HG02571 (cell line): ENCODE data around the gene RANBP2.
"Not testable (repeated sequence)": the region's sequence is repeated elsewhere in the genome, so short reads cannot be mapped to it uniquely, and the experiment has no call there.

ENCODE experiments used
- ATAC-seq: cut with Tn5 transposase; IDR thresholded peaks from one replicate; pipeline ENCODE4 v1.9.1; 2021; ENCODE audit warnings: mild to moderate bottlenecking, moderate library complexity; ENCODE audit not compliant: unreplicated experiment

The RANBP2 gene

DNA sequence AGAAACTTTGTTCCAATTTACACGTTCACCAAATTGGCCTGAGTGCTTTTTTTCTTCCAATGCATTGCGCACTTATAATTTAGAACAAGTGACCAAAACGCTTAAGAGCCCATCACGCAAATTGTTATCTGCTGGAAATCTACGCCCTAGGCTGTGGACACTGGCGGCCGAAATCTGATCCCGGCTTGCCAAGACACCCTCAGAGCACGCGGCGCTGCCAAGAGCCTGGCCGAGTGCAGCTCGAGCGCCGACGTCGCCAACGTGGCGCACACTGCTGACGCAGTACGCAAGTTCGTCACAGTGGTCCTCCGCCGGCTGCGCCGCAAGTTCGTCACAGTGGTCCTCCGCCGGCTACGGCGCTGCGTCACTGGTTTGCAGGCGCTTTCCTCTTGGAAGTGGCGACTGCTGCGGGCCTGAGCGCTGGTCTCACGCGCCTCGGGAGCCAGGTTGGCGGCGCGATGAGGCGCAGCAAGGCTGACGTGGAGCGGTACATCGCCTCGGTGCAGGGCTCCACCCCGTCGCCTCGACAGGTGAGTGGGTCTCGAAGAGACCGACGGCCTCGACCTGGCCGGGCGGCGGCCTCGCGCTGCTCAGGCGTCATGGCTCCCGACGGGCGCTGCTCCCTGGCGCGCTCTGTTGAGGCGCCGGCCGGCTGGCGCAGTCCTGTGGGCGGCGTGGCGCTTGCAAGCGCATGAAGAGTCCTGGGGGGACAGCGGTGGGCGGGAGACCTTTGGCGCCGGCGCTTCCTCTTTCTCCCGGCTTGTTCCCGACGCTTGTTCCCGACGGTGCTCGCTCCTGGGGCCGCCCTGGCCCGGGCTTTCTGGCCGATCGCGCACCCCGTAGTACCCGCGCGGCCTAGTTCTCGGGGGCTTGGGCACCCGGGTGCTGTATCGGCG, at the start of gene RANBP2:
RANBP2 (plus strand) TSS at position 334 of the 896 bp plus-strand sequence; CDS start at position 459, 125 bp downstream.
- peak; percentile 98 for ATAC-seq

DNA sequence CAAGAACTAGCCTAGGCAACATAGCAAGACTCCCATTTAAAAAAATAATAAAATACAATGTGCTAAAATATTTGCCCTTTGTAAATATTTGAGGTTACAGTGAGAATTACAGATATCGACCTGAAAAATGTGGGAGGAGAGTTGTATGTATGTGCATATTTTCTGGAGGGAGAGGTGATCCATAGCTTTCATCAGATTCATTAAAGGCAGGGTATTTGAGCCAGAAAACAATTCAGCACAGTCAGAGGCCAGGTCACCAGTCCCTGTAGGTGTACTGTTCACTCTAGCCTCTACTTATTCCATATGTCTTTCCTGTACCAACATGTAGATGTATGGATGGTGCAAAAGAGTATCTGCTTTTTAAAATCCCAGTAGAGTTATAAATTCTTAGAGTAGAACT, 49.0 kb upstream of the RANBP2 start:
- not testable (repeated sequence) for ATAC-seq

DNA sequence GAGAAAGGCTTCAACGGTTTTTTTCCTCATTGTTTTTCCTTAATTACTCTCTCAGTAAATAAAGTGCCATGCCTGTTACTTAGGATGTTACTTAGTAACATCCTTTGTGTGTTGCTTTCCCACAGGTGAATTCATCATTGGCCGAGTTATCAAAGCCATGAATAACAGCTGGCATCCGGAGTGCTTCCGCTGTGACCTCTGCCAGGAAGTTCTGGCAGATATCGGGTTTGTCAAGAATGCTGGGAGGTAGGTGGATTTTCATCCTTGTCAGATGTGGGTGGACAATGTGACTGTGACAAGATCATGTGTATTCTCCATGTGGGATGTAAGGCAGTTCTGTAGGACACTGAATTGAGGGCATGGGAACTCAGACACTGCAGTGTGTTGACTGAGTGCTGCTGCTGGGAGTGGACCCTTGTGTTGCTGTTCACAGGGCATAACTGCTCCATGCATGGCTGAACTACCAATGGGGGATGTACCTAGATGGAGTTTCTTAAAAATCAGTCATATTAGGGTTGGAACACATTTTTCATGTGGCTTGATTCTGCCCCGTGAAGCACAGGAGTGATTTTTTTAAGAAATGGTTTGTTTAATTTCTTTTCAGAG, 47.0 kb upstream of the RANBP2 start:
- not testable (repeated sequence) for ATAC-seq

DNA sequence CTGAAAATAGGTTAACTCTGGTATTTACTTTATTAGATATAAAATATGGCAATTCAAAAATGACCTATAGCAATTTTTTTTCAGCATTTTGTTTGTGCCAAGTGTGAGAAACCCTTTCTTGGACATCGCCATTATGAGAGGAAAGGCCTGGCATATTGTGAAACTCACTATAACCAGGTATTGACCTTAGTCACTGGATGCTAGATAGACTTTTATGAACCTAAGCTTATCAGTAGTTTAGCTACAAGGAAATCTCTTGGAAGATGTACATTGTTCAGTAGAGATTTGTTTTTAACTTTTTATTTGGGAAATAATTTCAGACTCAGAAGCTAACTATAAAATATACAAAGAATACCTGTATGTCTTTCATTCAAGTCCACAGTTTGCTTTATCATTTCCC, 42.8 kb upstream of the RANBP2 start:
- not testable (repeated sequence) for ATAC-seq

DNA sequence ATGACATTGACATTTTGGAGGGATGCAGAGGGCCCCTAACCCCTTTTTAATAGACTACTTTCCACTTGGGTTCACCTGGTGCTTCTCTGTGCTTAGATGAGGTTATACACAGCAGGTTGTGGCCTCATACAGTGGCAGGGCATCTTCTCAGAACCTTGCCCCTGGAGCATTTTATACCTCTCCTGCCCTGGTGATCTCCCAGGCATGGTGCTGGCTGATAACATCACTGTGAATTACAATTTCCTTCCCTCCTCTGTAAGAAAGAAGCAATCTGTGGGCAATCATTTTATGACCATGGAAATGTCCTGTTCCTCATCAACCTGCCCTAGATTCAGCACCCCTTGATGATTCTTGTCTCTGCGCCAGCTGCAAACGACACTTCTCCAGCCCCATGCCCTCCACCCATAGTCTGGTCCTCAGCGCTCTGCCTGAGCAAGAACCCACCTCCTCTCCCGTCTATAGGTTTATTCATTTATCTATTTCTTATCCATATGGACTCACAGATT, 42.0 kb upstream of the RANBP2 start:
- not testable (repeated sequence) for ATAC-seq

DNA sequence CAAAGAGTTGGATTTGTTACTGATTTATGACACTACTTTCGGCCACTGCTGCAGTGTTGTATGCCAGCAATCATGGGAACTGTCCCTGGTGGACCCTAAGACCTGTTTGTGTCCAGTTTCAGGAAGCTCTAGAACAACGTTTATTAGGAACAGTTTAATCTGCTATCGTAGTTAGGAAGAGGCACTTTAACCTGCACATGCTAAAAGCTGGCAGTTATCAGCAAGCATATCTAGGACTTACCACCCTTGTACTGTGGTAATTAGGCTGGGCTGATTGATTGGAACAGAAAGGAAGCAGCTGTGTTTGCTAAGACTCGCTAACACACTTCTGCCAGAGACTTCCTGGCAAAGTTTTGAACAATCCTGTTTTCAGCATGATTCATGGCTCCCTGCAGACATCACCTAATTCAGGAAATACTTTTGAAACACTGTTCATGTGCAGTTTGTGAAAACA, 41.1 kb upstream of the RANBP2 start:
- ATAC-seq: not testable (repeated sequence)

DNA sequence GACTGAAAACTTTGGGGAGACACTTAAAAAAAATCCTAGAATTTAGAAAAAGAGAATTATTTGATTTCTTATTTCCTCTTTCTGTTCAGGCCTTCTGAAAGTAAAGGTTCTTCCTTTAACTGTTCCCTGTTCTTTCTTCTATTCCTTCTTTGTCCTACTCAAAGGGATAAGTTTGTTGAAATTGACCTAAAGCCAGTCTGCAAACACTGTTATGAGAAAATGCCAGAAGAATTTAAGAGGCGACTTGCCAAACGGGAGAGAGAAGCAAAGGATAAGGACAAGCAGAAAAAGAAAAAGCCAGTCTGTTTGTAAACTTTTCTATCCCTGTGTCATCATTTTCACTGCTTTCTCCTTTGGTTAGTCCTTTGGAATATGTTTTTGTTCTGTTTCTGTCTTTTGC, 38.5 kb upstream of the RANBP2 start:
- ATAC-seq: not testable (repeated sequence)

DNA sequence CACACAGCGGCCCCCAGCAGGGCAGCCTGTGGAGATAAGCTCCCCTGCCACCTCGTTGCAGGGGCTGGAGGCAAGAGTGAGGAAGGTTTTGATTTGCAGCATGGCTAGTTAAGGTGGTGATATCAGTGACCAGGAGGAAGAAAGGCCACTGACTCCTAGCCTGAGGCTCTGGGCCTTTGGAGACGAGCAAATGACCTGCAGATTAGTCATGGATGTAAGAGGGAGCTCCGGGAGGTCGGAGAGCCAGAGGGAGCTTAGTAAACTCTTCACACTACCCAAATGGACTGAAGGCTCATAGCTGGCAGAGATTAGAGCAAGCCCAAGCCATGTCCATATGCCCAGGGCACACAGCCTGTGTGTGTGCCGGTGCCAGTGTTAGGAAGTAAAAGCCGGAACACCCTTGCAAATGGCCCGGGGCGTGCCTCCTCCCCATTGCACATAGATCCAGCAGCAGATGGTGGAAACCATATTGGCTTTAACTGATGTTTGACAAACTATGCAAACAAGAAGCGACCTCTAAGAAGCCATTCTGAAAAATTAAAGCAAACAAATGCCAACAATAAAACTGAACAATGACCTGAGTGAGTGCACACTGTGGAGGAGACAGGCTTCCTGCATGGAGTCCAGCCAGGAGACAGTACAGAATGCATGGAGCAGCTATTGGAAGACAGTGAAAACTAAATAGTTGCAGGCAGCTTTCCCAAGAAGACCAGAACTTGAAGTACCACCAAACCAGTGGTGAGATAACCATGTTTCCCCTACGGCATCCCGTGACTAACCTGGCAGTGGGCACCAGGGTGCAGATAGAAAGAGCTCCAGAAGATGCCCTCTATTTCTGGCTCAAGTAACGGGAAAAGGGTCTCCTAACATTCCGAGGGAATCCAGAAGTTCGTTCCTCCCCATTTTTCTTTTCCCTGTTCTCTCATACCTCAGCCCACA, 30.2 kb upstream of the RANBP2 start:
- ATAC-seq: not testable (repeated sequence)

DNA sequence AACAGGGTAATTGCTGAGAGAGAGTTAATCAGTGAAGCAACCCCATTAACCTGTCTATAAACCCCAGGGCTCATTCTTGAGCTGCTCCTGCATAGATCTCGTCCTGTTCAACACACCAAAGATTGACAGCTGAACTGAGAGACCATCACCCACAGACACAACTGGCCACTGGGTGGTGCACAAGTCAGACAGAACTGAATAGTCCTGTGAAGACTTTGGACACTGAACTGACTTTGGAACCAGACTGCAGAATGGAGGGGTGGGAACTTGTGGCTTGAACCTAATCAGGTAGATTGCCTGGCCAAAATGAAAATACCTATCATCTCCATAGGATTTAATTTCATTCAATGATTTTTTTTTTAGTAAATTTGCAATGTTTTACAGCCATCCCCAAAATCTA, 29.3 kb upstream of the RANBP2 start:
- not testable (repeated sequence) for ATAC-seq

DNA sequence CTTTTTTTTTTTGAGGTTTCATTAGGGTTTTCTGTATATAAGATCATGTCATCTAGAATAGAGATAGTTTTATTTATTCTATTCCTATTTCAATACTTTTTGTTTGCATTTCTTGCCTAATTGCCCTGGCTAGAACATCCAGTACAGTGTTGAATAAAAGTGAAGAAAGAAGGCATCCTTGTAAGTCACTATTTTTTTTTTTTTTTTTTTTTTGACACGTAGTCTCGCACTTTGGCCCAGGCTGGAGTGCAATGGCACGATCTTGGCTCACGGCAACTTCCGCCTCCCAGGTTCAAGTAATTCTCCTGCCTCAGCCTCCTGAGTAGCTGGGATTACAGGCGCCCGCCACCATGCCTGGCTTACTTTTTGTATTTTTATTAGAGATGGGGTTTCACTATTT, 27.8 kb upstream of the RANBP2 start:
- no peak for ATAC-seq

DNA sequence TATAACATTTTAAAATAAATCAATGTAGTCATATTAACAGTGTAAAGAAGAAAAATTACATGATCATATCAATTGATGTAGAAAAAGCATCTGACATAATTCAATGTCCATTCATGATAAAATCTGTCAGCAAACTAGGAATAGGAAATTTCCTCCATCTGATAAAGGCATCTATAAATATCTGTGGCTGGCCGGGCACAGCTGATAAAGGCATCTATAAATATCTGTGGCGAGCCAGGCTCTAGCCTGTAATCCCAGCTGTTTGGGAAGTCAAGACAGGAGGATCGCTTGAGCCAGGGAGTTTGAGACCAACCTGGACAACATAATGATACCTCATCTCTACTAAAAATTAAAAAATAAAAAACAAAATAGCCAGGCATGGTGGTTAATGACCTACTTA, 18.1 kb upstream of the RANBP2 start:
- ATAC-seq: no peak

DNA sequence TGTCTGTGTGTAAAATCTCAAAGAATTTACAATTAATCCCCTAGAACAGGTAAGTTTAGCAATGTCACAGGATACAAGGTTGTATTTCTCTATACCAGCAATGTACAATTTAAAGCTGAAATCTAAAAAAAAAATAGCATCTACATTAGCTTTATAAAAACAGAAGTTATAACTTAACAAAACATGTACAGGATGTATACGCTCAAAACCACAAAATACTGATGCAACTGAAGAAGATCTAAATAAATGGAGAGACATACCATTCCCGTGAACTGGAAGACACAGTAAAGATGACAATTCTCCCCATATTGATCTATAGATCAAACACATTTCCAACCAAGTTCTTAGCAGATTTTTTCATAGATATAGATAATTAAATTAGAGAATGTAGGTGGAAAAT, 17.5 kb upstream of the RANBP2 start:
- no peak for ATAC-seq

DNA sequence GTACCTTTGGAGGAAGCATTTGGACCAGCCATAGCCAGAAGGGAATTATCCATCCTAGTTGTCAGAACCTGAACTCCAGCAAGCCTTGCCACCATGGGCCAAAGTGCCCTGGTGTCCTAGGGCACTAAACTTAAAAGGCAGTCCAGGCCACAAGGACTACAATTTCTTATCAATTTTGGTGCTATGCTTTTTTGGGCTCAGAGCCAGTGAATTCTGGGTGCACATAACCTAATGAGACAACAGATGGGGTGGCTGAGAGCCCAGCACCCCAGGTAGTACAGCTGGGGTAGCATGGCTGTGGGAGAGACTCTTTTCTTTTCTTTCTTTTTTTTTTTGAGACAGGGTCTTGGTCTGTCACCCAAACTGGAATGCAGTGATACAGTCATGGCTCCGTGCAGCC, 14.4 kb upstream of the RANBP2 start:
- ATAC-seq: no peak

DNA sequence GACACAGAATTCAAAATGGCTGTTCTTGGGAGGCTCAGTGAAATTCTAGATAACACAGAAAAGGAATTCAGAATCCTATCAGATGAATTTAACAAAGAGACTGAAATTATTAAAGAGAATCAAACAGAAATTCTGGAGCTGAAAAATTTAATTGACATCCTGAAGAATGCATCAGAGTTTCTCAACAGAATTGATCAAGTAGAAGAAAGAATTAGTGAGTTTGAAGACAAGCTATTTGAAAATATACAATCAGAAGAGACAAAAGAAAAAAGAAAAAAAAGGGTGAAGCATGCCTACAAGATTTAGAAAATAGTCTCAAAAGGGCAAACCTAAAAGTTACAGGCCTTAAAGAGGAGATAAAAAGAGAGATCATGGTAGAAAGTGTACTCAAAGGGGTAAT, 12.0 kb upstream of the RANBP2 start:
- no peak for ATAC-seq

DNA sequence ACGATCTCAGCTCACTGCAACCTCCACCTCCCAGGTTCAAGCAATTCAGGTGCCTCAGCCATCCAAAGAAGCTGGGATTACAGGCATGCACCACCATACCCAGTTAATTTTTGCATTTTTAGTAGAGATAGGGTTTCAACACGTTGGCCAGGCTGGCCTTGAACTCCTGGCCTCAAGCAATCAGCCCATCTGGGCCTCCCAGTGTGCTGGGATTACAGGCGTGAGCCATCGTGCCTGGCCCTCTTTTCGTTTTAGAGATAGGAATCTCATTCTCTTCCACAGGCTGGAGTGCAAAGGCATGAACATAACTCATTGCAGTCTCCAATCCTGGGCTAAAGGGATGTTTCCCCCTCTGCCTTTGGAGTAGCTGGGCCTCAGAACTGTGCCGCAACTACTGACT, 2.3 kb upstream of the RANBP2 start:
- not testable (repeated sequence) for ATAC-seq

DNA sequence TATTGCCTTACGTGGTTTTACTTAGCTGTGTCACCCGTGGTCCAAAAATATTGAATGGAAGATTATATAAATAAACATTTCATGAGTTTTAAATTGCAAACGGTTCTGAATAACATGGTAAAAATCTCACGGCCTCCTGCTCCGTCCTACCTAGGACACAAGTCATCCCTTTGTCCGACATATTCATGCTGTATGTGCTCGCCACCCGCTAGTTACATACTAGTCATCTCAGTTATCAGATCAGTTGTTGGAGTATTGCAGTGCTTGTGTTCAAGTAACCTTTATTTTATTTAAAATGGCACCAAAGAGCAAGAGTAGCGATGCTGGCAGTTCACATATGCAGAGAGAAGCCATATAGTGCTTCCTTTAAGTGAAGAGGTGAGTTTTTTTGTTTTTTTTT, 6.8 kb downstream of the RANBP2 start:
- not testable (repeated sequence) for ATAC-seq

DNA sequence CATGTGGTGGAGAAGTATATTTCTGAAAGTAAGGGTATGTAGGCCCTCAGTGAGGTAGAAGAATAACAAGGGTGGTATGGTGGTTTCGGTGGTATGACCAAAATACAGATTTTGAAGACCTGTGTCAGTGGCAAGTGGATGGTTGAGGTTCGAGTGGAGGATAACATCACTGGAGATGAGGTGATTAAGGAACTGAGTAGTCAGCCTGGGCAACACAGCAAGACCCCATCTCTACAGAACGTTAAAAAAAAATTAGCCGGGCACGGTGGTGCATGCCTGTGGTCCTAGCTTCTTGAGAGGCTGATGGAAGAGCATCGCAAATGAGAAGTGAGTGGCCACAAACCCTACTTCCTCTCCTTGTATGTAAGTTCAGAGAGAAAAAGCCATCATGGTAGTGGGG, 15.4 kb downstream of the RANBP2 start:
- not testable (repeated sequence) for ATAC-seq

DNA sequence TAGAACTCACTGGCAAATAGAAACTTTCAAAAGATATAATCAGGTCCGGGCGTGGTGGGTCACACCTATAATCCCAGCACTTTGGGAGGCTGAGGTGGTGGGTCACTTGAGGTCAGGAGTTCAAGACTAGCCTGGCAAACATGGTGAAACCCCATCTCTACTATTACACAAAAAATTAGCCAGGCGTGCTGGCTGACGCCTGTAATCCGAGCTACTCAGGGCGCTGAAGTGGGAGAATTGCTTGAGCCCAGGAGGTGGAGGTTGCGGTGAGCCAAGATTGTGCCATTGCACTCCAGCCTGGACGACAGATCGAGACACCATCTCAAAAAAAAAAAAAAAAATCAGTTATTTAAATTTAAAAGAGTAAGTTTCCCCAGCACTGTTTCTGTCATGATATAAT, 38.7 kb downstream of the RANBP2 start:
- ATAC-seq: not testable (repeated sequence)

DNA sequence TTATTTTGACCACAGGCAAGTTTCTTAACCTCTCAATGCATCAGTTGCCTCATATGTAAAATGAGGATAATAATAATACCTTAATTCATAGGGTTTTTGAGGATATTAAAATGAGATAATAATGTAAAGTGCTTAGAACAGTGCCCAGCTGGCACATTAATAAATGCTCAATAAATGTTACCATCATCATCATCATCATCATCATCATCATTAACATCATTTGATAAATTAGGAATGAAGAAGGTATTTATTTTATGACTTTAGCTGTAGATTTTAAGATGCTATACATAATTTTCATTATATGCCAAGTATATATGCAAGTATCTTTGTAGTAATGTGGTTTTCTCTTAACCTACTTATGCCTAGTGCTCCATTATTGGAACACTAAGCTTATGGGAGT, 43.3 kb downstream of the RANBP2 start:
- ATAC-seq: not testable (repeated sequence)

DNA sequence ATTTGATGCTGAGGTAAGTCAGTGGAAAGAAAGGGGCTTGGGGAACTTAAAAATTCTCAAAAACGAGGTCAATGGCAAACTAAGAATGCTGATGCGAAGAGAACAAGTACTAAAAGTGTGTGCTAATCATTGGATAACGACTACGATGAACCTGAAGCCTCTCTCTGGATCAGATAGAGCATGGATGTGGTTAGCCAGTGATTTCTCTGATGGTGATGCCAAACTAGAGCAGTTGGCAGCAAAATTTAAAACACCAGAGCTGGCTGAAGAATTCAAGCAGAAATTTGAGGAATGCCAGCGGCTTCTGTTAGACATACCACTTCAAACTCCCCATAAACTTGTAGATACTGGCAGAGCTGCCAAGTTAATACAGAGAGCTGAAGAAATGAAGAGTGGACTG, 47.4 kb downstream of the RANBP2 start:
- not testable (repeated sequence) for ATAC-seq

DNA sequence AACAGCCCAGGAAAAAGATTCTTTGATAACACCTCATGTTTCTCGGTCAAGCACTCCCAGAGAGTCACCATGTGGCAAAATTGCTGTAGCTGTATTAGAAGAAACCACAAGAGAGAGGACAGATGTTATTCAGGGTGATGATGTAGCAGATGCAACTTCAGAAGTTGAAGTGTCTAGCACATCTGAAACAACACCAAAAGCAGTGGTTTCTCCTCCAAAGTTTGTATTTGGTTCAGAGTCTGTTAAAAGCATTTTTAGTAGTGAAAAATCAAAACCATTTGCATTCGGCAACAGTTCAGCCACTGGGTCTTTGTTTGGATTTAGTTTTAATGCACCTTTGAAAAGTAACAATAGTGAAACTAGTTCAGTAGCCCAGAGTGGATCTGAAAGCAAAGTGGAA, 48.6 kb downstream of the RANBP2 start:
- ATAC-seq: not testable (repeated sequence)
